Cardiac fibroblast (primary cell): Measurements from ENCODE around the gene FUT1.
A peak's percentile ranks its signal among the peaks of the same experiment; 100 is the strongest.

Experiments used
- DNase-seq, 2 donors: peaks; one replicate each; pipeline versions ENCODE4 v3.0.0 to v3.0.0-alpha.2; 2010; ENCODE audit warnings: low read depth in 2 of 2
- H3K4me3 ChIP-seq, 2 donors: replicated peaks in 1 of 2; 1 replicate in 1 of 2; 2 replicates in 1 of 2; pipeline ENCODE4 v1.5.1; 2011; ENCODE audit warnings: low read depth in 2 of 2, low read length in 2 of 2, mild to moderate bottlenecking in 2 of 2, moderate library complexity in 1 of 2
- CTCF ChIP-seq: IDR thresholded peaks from one replicate; pipeline ENCODE4 v1.5.1; 2011; ENCODE audit warnings: low read depth, mild to moderate bottlenecking, low read length, inconsistent platforms

FUT1 gene

GRCh38 chr19:48703316-48703715 is 49.1 kb downstream of the FUT1 start:
- DNase-seq: no peak
- no peak overlapping the region for H3K4me3 ChIP-seq
- TF ChIP-seq CTCF: no peak

- no peak for DNase-seq
- no peak for TF ChIP-seq CTCF
- H3K4me3 ChIP-seq: no peak overlapping the region
Measured at GRCh38 chr19:48702701-48703100, 49.7 kb downstream of the FUT1 start.

GRCh38 chr19:48698046-48698445 is 54.4 kb downstream of the FUT1 start:
- no peak for TF ChIP-seq CTCF
- H3K4me3 ChIP-seq: no peak overlapping the region
- DNase-seq: peak; percentile 82 to 84
